GM06990 (cell line): Measurements from ENCODE around the gene MRGPRE.

Experiments
- DNase-seq: peaks from one replicate; pipeline ENCODE4 v3.0.0-alpha.2; 2011; ENCODE audit not compliant: insufficient read length; ENCODE audit errors: extremely low read depth
- H3K27me3 ChIP-seq: replicated peaks from 2 replicates; pipeline ENCODE4 v1.6.0; 2011; ENCODE audit warnings: low read length; ENCODE audit not compliant: control insufficient read depth, insufficient read depth
- H3K36me3 ChIP-seq: 2 replicates; pipeline ENCODE4 v1.5.1; 2011; ENCODE audit warnings: low read length; ENCODE audit not compliant: control insufficient read depth, insufficient read depth
- H3K4me3 ChIP-seq: replicated peaks from 2 replicates; pipeline ENCODE4 v1.5.1; 2011; ENCODE audit warnings: low read depth, mild to moderate bottlenecking, control low read depth, low read length
- TF ChIP-seq, protein P1 (sequence below): IDR thresholded peaks from 2 replicates; pipeline ENCODE4 v1.5.1; 2011; ENCODE audit warnings: low read length, control low read depth, mild to moderate bottlenecking, inconsistent platforms; ENCODE audit not compliant: insufficient read depth, poor library complexity, severe bottlenecking

MRGPRE gene

DNA sequence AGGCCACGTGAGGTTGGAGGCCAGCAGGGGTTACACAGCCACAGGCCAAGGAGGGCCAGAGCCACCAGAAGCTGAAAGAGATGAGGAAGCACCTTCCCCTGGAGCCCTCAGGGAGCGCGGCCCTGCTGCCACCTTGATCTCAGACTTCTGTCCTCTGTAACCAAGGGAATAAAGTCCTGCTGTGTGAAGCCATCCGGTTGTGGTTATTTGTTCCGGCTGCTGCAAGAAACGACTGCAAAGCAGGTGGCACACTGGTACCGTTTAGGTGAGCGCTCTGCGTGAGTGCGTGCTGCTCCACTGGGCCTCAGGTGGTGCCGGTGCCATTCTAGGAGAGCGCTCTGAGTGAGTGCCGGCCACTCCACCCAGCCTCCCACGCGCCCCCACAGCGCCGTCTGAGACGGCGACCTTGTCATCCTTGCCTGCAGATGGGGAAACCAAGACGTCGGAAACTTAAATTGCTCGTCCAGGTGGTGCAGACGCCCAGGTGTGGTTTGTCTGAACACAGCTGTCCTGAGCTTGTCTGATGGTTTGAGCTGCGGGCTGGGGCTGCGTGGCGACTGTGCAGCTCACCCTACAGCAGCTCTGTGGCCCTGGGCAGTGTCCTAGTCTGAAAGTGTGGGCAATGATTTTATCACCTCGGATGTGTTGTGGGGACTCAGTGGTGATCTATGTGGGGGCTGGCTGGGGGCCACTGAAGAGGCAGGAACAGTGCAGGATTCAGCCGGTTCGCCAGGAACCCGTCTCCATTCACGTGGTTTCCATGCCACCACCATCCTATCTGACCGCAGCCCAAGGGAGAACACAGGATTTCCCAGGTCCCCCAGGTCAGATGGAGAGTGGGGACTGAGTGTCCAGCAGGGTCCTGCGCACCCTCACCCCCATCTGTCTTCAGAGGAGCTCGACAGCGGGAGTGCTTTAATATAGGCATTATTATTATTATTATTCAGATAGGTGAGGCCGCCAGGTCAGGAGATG lies 9.0 kb downstream of the MRGPRE start:
- DNase-seq: no peak

DNA sequence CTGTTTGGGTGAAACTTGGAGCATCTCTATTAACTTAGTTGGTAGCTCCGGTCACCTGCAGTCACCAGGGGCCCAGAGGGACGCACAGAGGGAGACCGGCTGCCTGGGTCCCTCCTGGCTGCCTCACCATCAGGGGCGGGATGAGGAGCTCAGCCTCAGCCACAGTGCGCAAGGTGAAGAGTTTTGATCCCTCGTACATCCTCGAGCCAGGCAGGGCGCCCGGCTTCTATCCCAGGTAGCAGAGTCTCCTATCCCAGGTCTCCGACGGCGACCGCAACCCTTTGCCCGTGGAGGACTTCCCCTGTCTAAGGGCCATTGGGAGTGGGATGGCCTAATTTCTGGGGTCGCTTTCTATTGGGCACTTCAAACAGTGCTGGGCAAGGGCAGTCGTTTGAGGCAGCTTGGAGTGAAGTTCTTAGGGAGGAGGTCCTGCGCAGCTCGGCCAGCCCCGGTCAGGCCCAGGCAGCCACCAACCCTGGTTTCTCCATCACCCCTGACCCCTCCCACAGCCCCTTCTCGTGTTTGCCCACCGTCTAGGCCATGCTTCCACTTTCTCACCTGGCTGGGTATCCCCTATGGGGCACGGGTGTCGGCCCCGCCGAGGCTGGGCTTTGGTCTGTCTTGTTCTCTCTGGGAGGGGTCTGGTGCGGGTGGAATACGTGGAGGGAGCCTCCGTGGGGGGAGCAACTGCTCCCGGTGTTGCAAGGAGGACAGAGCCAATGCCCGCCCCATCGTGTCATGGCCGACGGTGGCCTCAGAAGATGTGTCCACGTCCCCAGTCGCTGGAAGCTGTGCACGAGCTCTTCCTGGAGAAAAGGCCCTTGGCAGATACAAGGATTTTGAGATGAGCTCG lies 10.0 kb downstream of the MRGPRE start:
- Histone ChIP-seq H3K27me3 (no peaks in the 10 kb centered on the region; the same call in 1 of the 2 replicates), H3K36me3 (no peaks in the 10 kb centered on the region), H3K4me3 (no peak overlapping the region)
- no peak for DNase-seq
- TF ChIP-seq, protein P1, sequence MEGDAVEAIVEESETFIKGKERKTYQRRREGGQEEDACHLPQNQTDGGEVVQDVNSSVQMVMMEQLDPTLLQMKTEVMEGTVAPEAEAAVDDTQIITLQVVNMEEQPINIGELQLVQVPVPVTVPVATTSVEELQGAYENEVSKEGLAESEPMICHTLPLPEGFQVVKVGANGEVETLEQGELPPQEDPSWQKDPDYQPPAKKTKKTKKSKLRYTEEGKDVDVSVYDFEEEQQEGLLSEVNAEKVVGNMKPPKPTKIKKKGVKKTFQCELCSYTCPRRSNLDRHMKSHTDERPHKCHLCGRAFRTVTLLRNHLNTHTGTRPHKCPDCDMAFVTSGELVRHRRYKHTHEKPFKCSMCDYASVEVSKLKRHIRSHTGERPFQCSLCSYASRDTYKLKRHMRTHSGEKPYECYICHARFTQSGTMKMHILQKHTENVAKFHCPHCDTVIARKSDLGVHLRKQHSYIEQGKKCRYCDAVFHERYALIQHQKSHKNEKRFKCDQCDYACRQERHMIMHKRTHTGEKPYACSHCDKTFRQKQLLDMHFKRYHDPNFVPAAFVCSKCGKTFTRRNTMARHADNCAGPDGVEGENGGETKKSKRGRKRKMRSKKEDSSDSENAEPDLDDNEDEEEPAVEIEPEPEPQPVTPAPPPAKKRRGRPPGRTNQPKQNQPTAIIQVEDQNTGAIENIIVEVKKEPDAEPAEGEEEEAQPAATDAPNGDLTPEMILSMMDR: no peak

More for the DNA sequence above, 9.0 kb downstream of the MRGPRE start:
- H3K4me3 ChIP-seq: no peak overlapping the region
- TF ChIP-seq, protein P1: no peak
- no peaks in the 10 kb centered on the region for H3K36me3 ChIP-seq
- H3K27me3 ChIP-seq: no peaks in the 10 kb centered on the region; the same call in 1 of the 2 replicates

DNA sequence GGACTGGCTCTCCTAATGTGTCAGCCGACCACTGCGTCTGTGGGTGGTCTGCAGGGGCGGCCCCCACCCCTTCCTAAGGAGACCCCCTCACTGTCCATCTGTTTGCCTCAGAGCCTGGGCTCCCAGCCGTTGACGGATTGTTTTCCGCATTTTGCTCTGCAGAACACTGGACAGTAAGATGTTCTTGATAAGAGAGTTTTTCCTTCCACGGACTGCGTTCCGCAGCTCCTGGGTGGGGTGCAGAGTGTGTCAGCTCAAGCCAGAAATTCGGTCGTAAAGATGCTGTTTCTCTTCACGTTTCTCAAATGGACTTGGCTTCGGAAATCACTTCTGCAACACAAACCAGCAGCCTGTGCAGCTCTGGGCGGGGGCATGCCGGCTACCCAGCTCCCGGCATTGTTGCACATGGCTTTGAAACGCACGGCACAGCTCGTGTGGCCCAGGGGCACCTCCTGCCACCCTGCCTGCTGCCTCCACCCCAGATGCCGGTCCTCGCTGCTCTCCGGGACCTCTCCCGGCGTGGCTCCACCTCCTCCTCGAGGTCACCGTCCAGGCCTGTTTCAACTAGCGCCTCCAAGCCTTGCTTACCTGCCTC lies 10.7 kb downstream of the MRGPRE start:
- Histone ChIP-seq H3K4me3 (no peak overlapping the region), H3K27me3 (no peaks in the 10 kb centered on the region; the same call in 1 of the 2 replicates), H3K36me3 (no peaks in the 10 kb centered on the region)
- TF ChIP-seq, protein P1: no peak
- DNase-seq: no peak

DNA sequence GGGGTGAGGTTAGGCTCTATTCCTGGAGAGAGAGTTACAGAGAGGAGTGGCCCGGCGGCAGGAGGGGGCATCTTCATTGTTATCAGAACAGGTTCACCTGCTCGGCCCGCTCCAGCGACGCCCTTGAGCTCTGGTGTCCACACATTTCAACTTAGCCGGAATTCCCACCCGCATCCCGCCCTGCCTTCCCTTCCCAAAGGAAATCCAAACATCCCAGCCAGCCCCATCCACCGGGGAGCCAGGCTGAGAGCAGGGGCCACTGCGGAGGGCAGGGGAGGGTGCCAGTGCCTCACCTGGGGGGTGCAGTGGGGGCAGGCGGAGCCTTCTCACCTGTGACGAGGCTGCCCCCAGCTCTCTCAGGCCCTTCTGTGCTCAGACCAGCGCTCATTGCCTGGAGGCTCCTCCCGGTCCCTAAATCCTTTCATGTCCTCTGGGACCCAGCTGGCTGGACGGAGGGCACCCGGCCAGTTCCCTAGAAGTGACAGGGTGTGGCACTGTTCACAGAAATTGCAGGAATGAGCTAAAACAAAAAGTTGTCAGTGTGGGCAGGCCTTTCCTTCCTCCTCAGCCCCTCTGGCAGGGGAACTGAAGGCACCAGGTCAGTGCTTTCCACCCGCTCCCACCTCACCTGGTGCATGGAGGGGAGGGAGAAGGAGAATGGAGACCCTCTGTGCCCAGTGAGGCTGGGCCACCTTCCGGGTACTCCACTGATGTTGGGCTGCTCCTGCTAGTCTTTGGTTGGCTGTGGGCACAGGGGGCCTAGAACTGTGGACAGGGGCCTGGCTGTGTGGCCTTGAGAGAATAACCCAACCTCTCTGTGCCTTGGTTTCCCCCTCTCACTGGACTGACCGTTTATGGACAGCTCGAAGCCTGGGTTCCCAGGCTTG lies 11.5 kb downstream of the MRGPRE start:
- H3K27me3 ChIP-seq: no peaks in the 10 kb centered on the region; the same call in 1 of the 2 replicates
- TF ChIP-seq, protein P1: no peak
- DNase-seq: no peak
- H3K4me3 ChIP-seq: no peak overlapping the region
- H3K36me3 ChIP-seq: no peaks in the 10 kb centered on the region

DNA sequence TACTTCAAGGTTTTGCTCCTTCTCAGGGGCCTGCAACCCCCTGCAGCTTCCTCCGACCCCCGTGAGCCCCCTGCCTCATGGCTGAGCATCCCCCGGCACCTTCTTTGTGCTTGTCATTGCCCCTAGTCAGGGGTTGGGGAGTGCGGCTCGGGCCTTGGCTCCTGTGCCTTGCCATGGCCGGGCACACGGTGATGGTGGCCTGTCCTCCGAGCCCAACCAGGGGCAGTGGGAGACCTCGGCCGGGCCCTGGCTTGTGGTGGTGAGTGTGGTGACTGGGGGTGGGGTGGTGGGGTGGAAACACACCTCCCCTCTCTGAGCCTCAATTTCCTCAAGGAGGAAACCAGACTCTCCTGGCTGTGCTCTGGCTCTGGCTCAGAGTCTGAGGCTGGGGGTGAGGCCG lies 12.1 kb downstream of the MRGPRE start:
- TF ChIP-seq, protein P1: no peak
- Histone ChIP-seq H3K36me3 (no peaks in the 10 kb centered on the region), H3K27me3 (no peaks in the 10 kb centered on the region; the same call in 1 of the 2 replicates), H3K4me3 (no peak overlapping the region)
- no peak for DNase-seq
